Measurements from ENCODE around the gene LRRC71.
A peak's percentile ranks its signal among the peaks of the same experiment; 100 is the strongest.

Gene LRRC71

GRCh38 chr1:156893048-156893953 is 27.1 kb upstream of the LRRC71 start, which contains the start of gene PEAR1:
Gene PEAR1 (plus strand): TSS chr1:156893718. CDS start chr1:156903927, 10,209 bp downstream.
- no peak for DNase-seq
- Histone ChIP-seq H3K27me3 (ENCODE audit: insufficient read depth, low read depth, severe bottlenecking) (no peaks in the 10 kb centered on the region), H3K36me3 (no peaks in the 10 kb centered on the region), H3K9me3 (ENCODE audit: severe bottlenecking) (no peaks in the 10 kb centered on the region), H3K4me3 (ENCODE audit: low read depth, low read length) (no peak within 1 kb of the TSS), H3K27ac (no peak within 1 kb of the TSS)
- TF ChIP-seq CTCF (IDR thresholded peaks at IDR 0.05; ENCODE audit: low read depth, low read length) = no peak

- DNase-seq = no peak
- TF ChIP-seq CTCF (IDR thresholded peaks at IDR 0.05; ENCODE audit: low read depth, low read length) = no peak
- Histone ChIP-seq H3K36me3 (no peaks in the 10 kb centered on the region), H3K27me3 (ENCODE audit: insufficient read depth, low read depth, severe bottlenecking) (no peaks in the 10 kb centered on the region), H3K4me3 (ENCODE audit: low read depth, low read length) (no peak overlapping the region), H3K9me3 (ENCODE audit: severe bottlenecking) (no peaks in the 10 kb centered on the region), H3K27ac (no peak overlapping the region)
Measured at GRCh38 chr1:156894001-156894400, 26.4 kb upstream of the LRRC71 start.

GRCh38 chr1:156894711-156895454 is 25.5 kb upstream of the LRRC71 start:
- Histone ChIP-seq H3K4me3 (ENCODE audit: low read depth, low read length) (no peak overlapping the region), H3K36me3 (no peaks in the 10 kb centered on the region), H3K27me3 (ENCODE audit: insufficient read depth, low read depth, severe bottlenecking) (no peaks in the 10 kb centered on the region), H3K9me3 (ENCODE audit: severe bottlenecking) (no peaks in the 10 kb centered on the region), H3K27ac (no peak overlapping the region)
- peak; percentile 72 for DNase-seq
- no peak for TF ChIP-seq CTCF (IDR thresholded peaks at IDR 0.05; ENCODE audit: low read depth, low read length)

GRCh38 chr1:156895455-156895812 is 25.0 kb upstream of the LRRC71 start:
- no peaks in the 10 kb centered on the region for H3K36me3 ChIP-seq
- no peak for DNase-seq
- no peaks in the 10 kb centered on the region for H3K27me3 ChIP-seq (ENCODE audit: insufficient read depth, low read depth, severe bottlenecking)
- H3K9me3 ChIP-seq (ENCODE audit: severe bottlenecking) = no peaks in the 10 kb centered on the region
- no peak overlapping the region for H3K27ac ChIP-seq
- H3K4me3 ChIP-seq (ENCODE audit: low read depth, low read length) = no peak overlapping the region
- no peak for TF ChIP-seq CTCF (IDR thresholded peaks at IDR 0.05; ENCODE audit: low read depth, low read length)

- no peaks in the 10 kb centered on the region for H3K9me3 ChIP-seq (ENCODE audit: severe bottlenecking)
- no peaks in the 10 kb centered on the region for H3K27me3 ChIP-seq (ENCODE audit: insufficient read depth, low read depth, severe bottlenecking)
- TF ChIP-seq CTCF (IDR thresholded peaks at IDR 0.05; ENCODE audit: low read depth, low read length) = no peak
- H3K27ac ChIP-seq = no peak overlapping the region
- H3K4me3 ChIP-seq (ENCODE audit: low read depth, low read length) = no peak overlapping the region
- DNase-seq = no peak
- no peaks in the 10 kb centered on the region for H3K36me3 ChIP-seq
Measured at GRCh38 chr1:156895927-156896326, 24.5 kb upstream of the LRRC71 start.

All from WERI-Rb-1 (cell line).